HEK293 (cell line): ENCODE data around the gene DNM1L.

Experiments
- CTCF ChIP-seq: fragments of 450-650 bp; formaldehyde crosslinking; IDR thresholded peaks from 2 replicates; pipeline ENCODE4 v1.5.1; 2016; ENCODE audit warnings: missing biosample characterization, missing genetic modification characterization
- PRDM10 ChIP-seq: fragments of 450-650 bp; formaldehyde crosslinking; IDR thresholded peaks from 2 replicates; pipeline ENCODE4 v1.5.1; 2016; ENCODE audit warnings: missing biosample characterization, missing genetic modification characterization
- TCF7L2 ChIP-seq: IDR thresholded peaks from 2 replicates; pipeline ENCODE4 v1.6.1; 2011; ENCODE audit warnings: low read depth, mild to moderate bottlenecking, inconsistent platforms, low read length, moderate library complexity, borderline replicate concordance
- YY1 ChIP-seq: fragments of 450-650 bp; formaldehyde crosslinking; IDR thresholded peaks from 2 replicates; pipeline ENCODE4 v1.5.1; 2018; ENCODE audit warnings: missing biosample characterization, missing genetic modification characterization
- ZBTB1 ChIP-seq: fragments of 450-650 bp; formaldehyde crosslinking; IDR thresholded peaks from 2 replicates; pipeline ENCODE4 v1.5.1; 2016; ENCODE audit warnings: missing biosample characterization, missing genetic modification characterization
- ZBTB17 ChIP-seq: fragments of 450-650 bp; formaldehyde crosslinking; IDR thresholded peaks from 2 replicates; pipeline ENCODE4 v1.5.1; 2016; ENCODE audit warnings: missing biosample characterization, missing genetic modification characterization
- ZBTB49 ChIP-seq: fragments of 450-650 bp; formaldehyde crosslinking; IDR thresholded peaks from 2 replicates; pipeline ENCODE4 v1.5.1; 2016; ENCODE audit warnings: missing biosample characterization, missing genetic modification characterization, low read depth
- ZBTB8A ChIP-seq: fragments of 450-650 bp; formaldehyde crosslinking; IDR thresholded peaks from 2 replicates; pipeline ENCODE4 v1.5.1; 2016; ENCODE audit warnings: missing biosample characterization, missing genetic modification characterization
- ZNF121 ChIP-seq: fragments of 450-650 bp; formaldehyde crosslinking; IDR thresholded peaks from 2 replicates; pipeline ENCODE4 v1.5.1; 2016; ENCODE audit warnings: missing biosample characterization, missing genetic modification characterization
- ZNF274 ChIP-seq, 2 experiments: fragments of 200-500 bp in 1 of 2; fragments of 450-650 bp in 1 of 2; sonication (Bioruptor generic) in 1 of 2; formaldehyde crosslinking in 1 of 2; IDR thresholded peaks; 2 replicates each; pipeline versions ENCODE4 v1.5.1 to v1.6.1; 2014 to 2016; ENCODE audit warnings: borderline replicate concordance in 1 of 2, inconsistent platforms in 1 of 2, low read length in 1 of 2, missing biosample characterization in 1 of 2, missing genetic modification characterization in 1 of 2
- ZNF292 ChIP-seq: fragments of 450-650 bp; formaldehyde crosslinking; IDR thresholded peaks from 2 replicates; pipeline ENCODE4 v1.5.1; 2016; ENCODE audit warnings: low read depth, missing biosample characterization, missing genetic modification characterization, borderline replicate concordance
- ZNF404 ChIP-seq: fragments of 450-650 bp; formaldehyde crosslinking; IDR thresholded peaks from 2 replicates; pipeline ENCODE4 v1.5.1; 2017; ENCODE audit warnings: missing biosample characterization, missing genetic modification characterization
- ZNF768 ChIP-seq: fragments of 450-650 bp; formaldehyde crosslinking; IDR thresholded peaks from 2 replicates; pipeline ENCODE4 v1.5.1; 2018; ENCODE audit warnings: missing biosample characterization, mild to moderate bottlenecking, missing genetic modification characterization
- TF ChIP-seq, protein P1 (sequence below): IDR thresholded peaks from 2 replicates; pipeline ENCODE4 v1.6.1; 2011; ENCODE audit warnings: mild to moderate bottlenecking, low read depth, low read length, borderline replicate concordance

GRCh38 chr12:32671930-32672780 lies 6.9 kb upstream of the DNM1L start:
- TF ChIP-seq ZNF292 (tag by site-specific recombination) (no peak), CTCF (tag by site-specific recombination) (peak; percentile 59; the same call in 1 of the 2 replicates), PRDM10 (tag by site-specific recombination) (no peak), ZNF121 (tag by site-specific recombination) (no peak), YY1 (no peak), ZNF274 (IDR thresholded peaks at IDR 0.05; ENCODE audit: low read length) (no peak), ZNF274 (tag by site-specific recombination; IDR thresholded peaks at IDR 0.05; ENCODE audit: borderline replicate concordance) (no peak), ZBTB1 (tag by site-specific recombination) (no peak), ZBTB17 (tag by site-specific recombination) (no peak), ZBTB8A (no peak), ZBTB49 (tag by site-specific recombination) (no peak), ZNF768 (no peak), ZNF404 (tag by site-specific recombination) (no peak), TCF7L2 (no peak)
- TF ChIP-seq, protein P1, sequence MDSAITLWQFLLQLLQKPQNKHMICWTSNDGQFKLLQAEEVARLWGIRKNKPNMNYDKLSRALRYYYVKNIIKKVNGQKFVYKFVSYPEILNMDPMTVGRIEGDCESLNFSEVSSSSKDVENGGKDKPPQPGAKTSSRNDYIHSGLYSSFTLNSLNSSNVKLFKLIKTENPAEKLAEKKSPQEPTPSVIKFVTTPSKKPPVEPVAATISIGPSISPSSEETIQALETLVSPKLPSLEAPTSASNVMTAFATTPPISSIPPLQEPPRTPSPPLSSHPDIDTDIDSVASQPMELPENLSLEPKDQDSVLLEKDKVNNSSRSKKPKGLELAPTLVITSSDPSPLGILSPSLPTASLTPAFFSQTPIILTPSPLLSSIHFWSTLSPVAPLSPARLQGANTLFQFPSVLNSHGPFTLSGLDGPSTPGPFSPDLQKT = no peak
